Measurements from ENCODE around the gene LYRM7. TPM values are rescaled to one million over a fixed set of nuclear protein-coding genes. Genes with fewer than 3 reads are reported as not detected.
"Not testable (repeated sequence)": the region's sequence is repeated elsewhere in the genome, so short reads cannot be mapped to it uniquely, and the experiment has no call there.

Gene LYRM7
- total RNA-seq, 2 experiments from 2014 or later: 8.3 to 11.9 TPM

DNA sequence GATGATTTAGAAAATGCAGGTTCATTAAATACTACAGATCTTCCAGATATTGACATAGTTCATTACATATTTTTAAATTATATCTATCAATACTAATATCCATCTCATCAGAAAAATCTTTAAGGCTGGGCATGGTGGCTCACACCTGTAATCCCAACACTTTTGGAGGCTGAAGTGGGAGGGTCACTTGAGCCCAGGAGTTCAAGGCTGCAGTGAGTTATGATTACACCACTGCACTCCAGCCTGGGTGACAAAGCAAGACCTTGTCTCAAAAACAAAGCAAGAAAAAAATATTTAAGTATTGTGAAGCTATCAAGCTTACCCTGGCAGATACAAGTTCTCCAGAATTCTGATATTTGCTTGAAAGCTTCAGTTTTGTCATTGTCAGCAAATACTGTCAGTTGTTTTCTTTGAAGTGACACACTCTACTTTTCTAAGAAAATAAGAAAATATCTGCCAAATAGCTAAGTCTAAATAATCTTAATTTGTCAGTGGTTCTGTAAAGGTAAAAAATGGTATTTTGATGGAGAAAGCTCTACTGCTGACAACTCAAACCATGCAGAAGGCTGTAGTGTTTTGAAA, 14.9 kb downstream of the LYRM7 start:
- Mint-ChIP-seq H3K27ac (no peak overlapping the region), H3K4me3 (no peak overlapping the region), H3K27me3 (no peaks in the 10 kb centered on the region), H3K9me3 (no peaks in the 10 kb centered on the region), H3K4me1 (ENCODE audit: low read depth) (no peaks in the 10 kb centered on the region), H3K36me3 (ENCODE audit: low read depth) (peaks cover 42% of the 10 kb centered on the region)
- intact Hi-C loops (cut with DNase I, micrococcal nuclease): no loop called here
- DNase-seq (no peak), ATAC-seq (ENCODE audit: poor library complexity) (no peak)
- CTCF ChIA-PET: interaction anchor here (0.5 to 1.0 kb wide), 2 partner anchors 12 to 19 kb away, joined by 3 read pairs; no protein-coding TSS in a partner anchor
- POLR2A ChIA-PET: interaction anchor here (1.6 to 1.7 kb wide), 2 partner anchors 67 to 78 kb away, joined by 4 to 5 read pairs; no protein-coding TSS in a partner anchor
- no peak overlapping the region for H3K27ac ChIP-seq (ENCODE audit: low read depth in 1 of 2, low read length in 2 of 2)
- no peak overlapping the region for H3K4me3 ChIP-seq (ENCODE audit: low read length)
- TF ChIP-seq, protein P1, sequence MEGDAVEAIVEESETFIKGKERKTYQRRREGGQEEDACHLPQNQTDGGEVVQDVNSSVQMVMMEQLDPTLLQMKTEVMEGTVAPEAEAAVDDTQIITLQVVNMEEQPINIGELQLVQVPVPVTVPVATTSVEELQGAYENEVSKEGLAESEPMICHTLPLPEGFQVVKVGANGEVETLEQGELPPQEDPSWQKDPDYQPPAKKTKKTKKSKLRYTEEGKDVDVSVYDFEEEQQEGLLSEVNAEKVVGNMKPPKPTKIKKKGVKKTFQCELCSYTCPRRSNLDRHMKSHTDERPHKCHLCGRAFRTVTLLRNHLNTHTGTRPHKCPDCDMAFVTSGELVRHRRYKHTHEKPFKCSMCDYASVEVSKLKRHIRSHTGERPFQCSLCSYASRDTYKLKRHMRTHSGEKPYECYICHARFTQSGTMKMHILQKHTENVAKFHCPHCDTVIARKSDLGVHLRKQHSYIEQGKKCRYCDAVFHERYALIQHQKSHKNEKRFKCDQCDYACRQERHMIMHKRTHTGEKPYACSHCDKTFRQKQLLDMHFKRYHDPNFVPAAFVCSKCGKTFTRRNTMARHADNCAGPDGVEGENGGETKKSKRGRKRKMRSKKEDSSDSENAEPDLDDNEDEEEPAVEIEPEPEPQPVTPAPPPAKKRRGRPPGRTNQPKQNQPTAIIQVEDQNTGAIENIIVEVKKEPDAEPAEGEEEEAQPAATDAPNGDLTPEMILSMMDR (IDR thresholded peaks at IDR 0.05): no peak
- no peaks in the 10 kb centered on the region for H3K27me3 ChIP-seq (ENCODE audit: control insufficient read depth in 1 of 2, insufficient read depth in 2 of 2, low read length in 2 of 2)
- H3K4me1 ChIP-seq (ENCODE audit: insufficient read depth, low read length): no peaks in the 10 kb centered on the region
- H3K36me3 ChIP-seq (ENCODE audit: insufficient read depth, low read length): peaks cover 19% of the 10 kb centered on the region
- H3K9me3 ChIP-seq (ENCODE audit: control insufficient read depth in 1 of 2, insufficient read depth in 1 of 2, low read length in 2 of 2): no peaks in the 10 kb centered on the region

DNA sequence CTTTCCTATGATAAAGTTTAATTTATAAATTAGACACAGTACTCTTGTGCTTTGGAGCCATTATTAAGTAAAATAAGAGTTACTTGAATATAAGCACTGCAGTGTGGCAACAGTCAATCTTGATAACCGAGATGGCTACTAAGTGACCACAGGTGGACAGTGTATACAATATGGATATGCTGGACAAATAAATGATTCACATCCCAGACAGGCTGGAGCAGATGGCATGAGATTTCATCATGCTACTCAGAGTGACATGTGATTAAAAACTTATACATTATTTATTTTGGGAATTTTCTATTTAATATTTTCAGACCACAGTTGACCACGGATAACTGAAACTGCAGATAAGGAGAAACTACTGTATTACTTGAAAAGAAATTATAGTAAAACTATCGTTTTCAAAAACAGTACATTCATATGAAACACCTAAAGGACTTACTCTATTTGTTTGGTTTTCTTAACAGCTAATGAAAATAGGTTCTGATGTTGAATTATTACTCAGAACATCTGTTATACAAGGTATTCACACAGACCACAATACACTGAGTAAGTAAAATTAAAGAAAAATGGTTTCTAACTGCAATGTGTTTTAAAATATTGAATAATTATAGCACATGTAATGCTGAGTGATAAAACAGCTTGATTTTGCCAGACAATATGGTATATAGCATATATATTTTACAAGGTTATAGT, 16.0 kb downstream of the LYRM7 start:
- H3K36me3 Mint-ChIP-seq (ENCODE audit: low read depth): peaks cover 46% of the 10 kb centered on the region
- CTCF ChIA-PET: interaction anchor here (1.0 kb wide), 1 partner anchor 18 kb away, joined by 3 read pairs; no protein-coding TSS in a partner anchor
- no peaks in the 10 kb centered on the region for H3K27me3 ChIP-seq (ENCODE audit: control insufficient read depth in 1 of 2, insufficient read depth in 2 of 2, low read length in 2 of 2)
- no peaks in the 10 kb centered on the region for H3K27me3 Mint-ChIP-seq
- no peaks in the 10 kb centered on the region for H3K4me1 ChIP-seq (ENCODE audit: insufficient read depth, low read length)
- TF ChIP-seq, protein P1 (IDR thresholded peaks at IDR 0.05): no peak
- no peak for ATAC-seq (ENCODE audit: poor library complexity)
- H3K4me1 Mint-ChIP-seq (ENCODE audit: low read depth): no peaks in the 10 kb centered on the region
- H3K27ac ChIP-seq (ENCODE audit: low read depth in 1 of 2, low read length in 2 of 2): no peak overlapping the region
- POLR2A ChIA-PET: interaction anchor here (0.6 to 1.6 kb wide), 2 partner anchors 66 to 99 kb away, joined by 4 read pairs; no protein-coding TSS in a partner anchor
- no peak overlapping the region for H3K4me3 ChIP-seq (ENCODE audit: low read length)
- intact Hi-C loops (cut with DNase I, micrococcal nuclease): no loop called here
- H3K9me3 ChIP-seq (ENCODE audit: control insufficient read depth in 1 of 2, insufficient read depth in 1 of 2, low read length in 2 of 2): no peaks in the 10 kb centered on the region
- H3K4me3 Mint-ChIP-seq: no peak overlapping the region
- DNase-seq: no peak
- H3K36me3 ChIP-seq (ENCODE audit: insufficient read depth, low read length): peaks cover 19% of the 10 kb centered on the region
- H3K9me3 Mint-ChIP-seq: no peaks in the 10 kb centered on the region
- no peak overlapping the region for H3K27ac Mint-ChIP-seq

DNA sequence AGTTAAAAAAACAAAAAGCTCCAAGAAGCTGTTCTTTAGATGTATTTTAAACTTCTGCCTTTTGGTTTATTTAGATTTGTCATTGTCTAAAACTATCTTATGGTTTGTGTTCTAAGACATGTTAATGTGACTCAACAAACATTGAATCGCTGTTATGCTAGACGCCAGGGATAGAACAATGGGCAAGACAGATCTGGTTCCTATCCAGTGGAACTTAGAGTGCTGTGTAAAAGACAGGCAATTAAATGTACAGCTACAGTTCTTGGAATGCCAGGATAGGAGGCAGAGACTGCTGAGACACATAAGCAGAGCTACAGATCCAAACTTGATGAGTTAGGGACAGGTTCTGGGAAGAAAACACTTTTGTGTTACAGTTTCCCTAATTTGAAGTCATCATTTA, 22.4 kb downstream of the LYRM7 start:
- no peak overlapping the region for H3K27ac Mint-ChIP-seq
- H3K27me3 ChIP-seq (ENCODE audit: control insufficient read depth in 1 of 2, insufficient read depth in 2 of 2, low read length in 2 of 2): no peaks in the 10 kb centered on the region
- H3K4me3 ChIP-seq (ENCODE audit: low read length): no peak overlapping the region
- H3K9me3 ChIP-seq (ENCODE audit: control insufficient read depth in 1 of 2, insufficient read depth in 1 of 2, low read length in 2 of 2): no peaks in the 10 kb centered on the region
- no peaks in the 10 kb centered on the region for H3K27me3 Mint-ChIP-seq
- H3K4me1 ChIP-seq (ENCODE audit: insufficient read depth, low read length): no peaks in the 10 kb centered on the region
- peaks cover 20% of the 10 kb centered on the region for H3K36me3 Mint-ChIP-seq (ENCODE audit: low read depth)
- no peak for DNase-seq
- H3K4me3 Mint-ChIP-seq: no peak overlapping the region
- intact Hi-C loops (cut with DNase I, micrococcal nuclease): no loop called here
- POLR2A ChIA-PET: no interaction called here
- H3K4me1 Mint-ChIP-seq (ENCODE audit: low read depth): peaks cover 11% of the 10 kb centered on the region
- H3K27ac ChIP-seq (ENCODE audit: low read depth in 1 of 2, low read length in 2 of 2): no peak overlapping the region
- CTCF ChIA-PET: no interaction called here
- H3K36me3 ChIP-seq (ENCODE audit: insufficient read depth, low read length): no peaks in the 10 kb centered on the region
- TF ChIP-seq, protein P1 (IDR thresholded peaks at IDR 0.05): no peak
- no peaks in the 10 kb centered on the region for H3K9me3 Mint-ChIP-seq
- ATAC-seq (ENCODE audit: poor library complexity): no peak

DNA sequence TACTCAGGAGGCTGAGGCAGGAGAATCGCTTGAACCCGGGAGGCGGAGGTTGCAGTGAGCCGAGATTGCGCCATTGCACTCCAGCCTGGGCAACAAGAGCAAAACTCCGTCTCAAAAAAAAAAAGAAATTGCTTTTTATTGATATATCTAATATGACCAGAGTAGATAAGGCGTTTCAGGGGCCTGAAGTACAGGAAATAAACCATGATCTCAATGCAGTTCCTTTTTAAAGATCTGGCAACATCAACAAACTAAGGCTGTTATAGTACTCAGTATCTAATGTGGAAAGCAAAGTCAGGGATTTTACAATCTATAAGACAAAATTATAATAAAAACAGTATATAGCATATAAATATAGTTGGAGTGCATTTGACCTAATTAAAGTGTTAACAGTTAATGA, 23.2 kb downstream of the LYRM7 start:
- H3K9me3 ChIP-seq (ENCODE audit: control insufficient read depth in 1 of 2, insufficient read depth in 1 of 2, low read length in 2 of 2); DNase-seq; H3K4me1 ChIP-seq (ENCODE audit: insufficient read depth, low read length); H3K36me3 ChIP-seq (ENCODE audit: insufficient read depth, low read length); H3K4me3 ChIP-seq (ENCODE audit: low read length); H3K27me3 Mint-ChIP-seq; H3K9me3 Mint-ChIP-seq; H3K27ac ChIP-seq (ENCODE audit: low read depth in 1 of 2, low read length in 2 of 2); H3K4me3 Mint-ChIP-seq; ATAC-seq (ENCODE audit: poor library complexity); H3K27ac Mint-ChIP-seq; POLR2A ChIA-PET; intact Hi-C loops (cut with DNase I, micrococcal nuclease); CTCF ChIA-PET; H3K27me3 ChIP-seq (ENCODE audit: control insufficient read depth in 1 of 2, insufficient read depth in 2 of 2, low read length in 2 of 2): not testable (repeated sequence)
- Mint-ChIP-seq H3K36me3 (ENCODE audit: low read depth) (peaks cover 16% of the 10 kb centered on the region), H3K4me1 (ENCODE audit: low read depth) (peaks cover 11% of the 10 kb centered on the region)
